Mucosa of gallbladder (tissue), 1 donor: ENCODE results near the gene FLT1. TPM values are rescaled to one million over a fixed set of nuclear protein-coding genes. Genes with fewer than 3 reads are reported as not detected.

Experiments
- DNase-seq: peaks from one replicate; pipeline ENCODE4 v3.0.0-alpha.2; 2020; ENCODE audit warnings: low spot score
- total RNA-seq: library from RNA; stranded (reverse); gene quantifications from one replicate; pipeline ENCODE4 v1.2.1, GENCODE V29; 2021
- donor health status: DM: no; HTN: no; CAD: no.

FLT1 gene
- total RNA-seq, 1 donor from 2014 or later = 23.6 TPM

DNA sequence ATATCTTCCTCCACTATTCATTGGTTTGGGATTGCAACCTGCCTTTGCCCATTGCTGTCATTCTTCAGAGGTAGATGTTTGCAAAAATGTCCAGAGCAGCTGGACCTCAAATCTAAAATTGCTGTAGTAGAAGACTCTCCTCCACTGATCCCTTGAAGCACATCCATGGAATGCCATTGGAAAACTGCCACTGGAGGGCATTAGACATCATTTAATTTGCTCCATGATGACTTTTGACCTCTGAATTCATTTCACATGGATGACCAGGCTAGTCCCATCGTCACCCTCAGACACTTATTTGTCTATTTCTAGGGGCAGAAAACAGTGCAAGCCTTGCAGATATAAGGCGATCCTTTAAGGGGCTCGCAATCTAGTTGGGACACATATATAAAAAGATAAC, 33.9 kb upstream of the FLT1 start:
- no peak for DNase-seq

DNA sequence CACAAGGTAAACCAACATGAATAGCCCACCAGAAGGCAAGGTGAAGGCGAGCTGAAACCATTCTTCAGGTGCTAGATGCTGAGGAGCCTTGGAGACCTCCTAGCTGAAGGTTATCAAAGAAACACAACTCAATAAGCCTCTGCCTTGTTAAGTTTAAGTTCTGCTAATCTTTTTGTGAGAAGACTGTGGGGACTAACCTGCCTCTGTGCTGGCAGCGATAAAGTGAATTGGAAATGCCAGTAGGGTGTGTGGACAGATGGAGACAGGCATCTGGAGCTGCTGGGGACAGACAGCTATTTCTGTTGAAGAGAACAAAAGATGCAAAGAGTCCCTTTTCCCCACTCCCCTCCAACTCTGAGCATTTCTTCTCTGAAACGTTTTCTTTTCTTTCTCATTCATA, 33.5 kb upstream of the FLT1 start:
- no peak for DNase-seq

DNA sequence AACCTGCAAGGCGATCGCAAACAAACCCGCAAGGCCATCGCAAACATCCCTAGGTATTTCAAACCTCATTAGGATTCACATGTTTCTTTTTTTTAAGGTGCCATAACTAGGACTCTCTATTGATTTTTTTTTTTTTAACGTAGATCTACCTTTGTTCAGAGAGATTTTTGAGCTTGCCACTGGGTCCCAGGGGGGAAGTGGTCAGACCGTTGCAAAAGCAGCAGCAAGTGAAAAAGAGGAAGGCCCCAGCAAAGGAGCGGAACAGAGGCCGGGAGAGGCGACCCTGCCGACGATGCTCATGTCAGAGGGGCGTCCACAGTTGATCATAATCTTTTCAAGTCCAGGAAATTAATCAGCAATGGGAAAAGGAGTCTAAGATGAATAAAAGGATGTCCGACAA, 32.7 kb upstream of the FLT1 start:
- DNase-seq = peak; percentile 18

DNA sequence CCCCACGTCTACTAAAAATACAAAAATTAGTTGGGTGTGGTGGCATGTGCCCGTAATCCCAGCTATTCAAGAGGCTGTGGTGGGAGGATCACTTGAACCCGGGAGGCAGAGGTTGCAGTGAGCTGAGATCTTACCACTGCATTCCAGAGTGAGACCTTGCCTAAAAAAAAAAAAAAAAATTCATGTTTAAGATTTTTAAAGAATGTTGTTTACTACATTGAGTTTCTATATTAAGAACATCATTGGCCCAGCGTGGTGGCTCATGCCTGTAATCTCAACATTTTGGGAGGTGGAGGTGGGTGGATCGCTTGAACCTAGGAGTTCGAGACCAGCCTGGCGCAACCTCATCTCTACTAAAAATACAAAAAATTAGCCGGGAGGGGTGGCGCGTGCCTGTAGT, 31.9 kb upstream of the FLT1 start:
- no peak for DNase-seq

DNA sequence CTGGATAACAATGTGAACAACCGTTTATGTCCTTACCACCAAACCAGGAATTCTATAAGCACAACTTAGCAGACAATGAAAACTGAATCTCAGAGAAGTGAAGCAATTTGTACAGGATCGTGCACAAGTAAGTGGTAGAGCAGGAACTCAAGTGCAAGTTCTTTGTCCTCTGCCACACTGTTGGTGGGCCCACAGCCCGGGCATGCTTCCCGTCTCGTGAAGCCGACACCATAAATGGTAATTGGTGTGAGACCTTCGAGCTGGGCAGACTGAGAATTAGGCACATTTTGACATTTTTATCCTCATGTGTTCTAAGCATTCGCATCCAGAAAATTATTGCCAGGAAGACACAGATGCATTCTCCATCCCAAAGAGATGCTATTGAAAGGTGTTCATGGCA, 27.9 kb upstream of the FLT1 start:
- no peak for DNase-seq

- no peak for DNase-seq
Measured at GRCh38 chr13:28513745-28514144, 18.8 kb upstream of the FLT1 start.

DNA sequence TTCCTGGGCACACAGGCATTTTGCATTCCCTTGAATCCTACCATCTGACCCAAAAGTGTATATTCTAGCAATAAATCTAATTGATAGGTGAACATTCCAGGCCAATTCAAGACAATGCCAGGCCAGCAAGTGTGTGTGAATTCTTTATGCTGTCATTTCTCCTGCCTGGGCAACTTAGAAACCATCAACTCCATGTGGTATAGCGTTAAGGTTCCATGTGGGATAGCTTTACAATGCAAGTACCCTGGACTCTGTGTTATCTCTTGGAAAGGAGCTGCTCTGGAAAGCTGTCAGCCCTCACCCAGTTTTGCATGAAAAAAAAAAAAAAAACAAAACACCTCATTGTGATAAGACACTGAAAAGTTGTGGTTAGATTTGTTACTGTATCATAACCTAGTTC, 15.6 kb upstream of the FLT1 start:
- DNase-seq = no peak

DNA sequence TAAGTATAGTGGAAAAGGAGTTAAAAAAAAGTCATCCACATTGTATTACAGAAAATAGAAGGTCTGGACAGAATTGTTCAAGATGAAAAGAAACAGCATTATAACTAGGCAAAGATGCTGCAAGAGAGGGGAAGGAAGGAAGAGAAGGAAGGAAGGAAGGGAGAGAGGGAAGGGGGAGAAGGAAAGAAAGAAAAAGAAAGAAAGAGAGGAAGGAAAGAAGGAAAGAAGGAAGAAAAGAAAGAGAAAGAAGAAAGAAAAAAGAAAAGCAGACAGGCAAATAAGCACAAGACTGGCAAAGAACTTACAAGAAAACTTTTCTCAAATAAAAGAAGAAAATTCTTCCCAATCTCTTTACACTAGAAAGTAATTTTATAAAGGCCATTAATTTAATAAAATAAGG, 15.1 kb upstream of the FLT1 start:
- DNase-seq = no peak

DNA sequence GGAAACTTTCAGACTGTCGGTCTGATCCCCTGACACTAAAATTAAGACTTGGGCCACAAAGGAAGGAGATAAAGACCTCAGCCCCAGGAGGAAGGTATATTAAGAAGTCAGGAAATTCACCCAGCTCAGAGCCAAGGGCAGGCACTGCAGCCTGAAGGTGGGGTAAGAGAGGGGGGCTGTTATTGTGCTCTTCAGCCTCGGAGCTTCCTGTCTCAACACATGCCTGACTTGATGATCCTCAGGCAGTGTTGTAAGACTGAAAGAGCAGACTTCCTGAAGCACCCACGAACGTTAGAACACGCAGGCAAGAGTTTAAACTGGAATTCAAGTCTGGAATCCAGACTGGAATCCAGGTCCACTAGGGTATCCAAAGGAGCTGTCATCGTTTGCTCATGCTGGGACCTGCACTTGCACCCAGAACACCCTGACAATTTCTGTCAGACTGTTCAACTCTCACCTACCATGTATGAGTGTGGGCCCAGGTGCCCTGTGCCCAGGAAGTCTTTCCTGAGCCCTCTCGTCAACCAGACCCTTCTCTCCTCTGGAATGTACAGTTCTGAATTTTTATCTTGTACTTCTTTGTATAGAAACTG, 10.7 kb upstream of the FLT1 start:
- no peak for DNase-seq

GRCh38 chr13:28503182-28503967, 8.4 kb upstream of the FLT1 start:
- DNase-seq = no peak

DNA sequence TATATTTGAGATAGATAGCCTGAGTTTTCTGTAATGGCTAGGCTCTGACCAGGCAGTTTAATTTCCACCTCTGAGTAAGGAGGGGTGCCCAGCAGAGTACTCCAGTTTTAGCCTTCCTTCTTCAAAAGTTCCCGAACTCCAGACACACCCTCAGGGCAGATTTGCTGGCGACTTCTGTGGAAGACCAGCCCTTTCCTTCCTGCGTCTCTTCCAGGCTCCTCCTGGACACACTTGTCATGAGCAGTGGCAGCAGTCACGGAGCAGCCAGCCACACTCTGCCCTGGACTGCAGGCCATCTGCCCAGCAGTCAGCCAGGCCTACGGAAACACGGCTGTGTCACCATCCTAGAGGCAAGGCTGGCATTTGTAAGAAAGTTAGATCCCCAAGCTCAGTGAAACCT, 6.6 kb upstream of the FLT1 start:
- DNase-seq = no peak

DNA sequence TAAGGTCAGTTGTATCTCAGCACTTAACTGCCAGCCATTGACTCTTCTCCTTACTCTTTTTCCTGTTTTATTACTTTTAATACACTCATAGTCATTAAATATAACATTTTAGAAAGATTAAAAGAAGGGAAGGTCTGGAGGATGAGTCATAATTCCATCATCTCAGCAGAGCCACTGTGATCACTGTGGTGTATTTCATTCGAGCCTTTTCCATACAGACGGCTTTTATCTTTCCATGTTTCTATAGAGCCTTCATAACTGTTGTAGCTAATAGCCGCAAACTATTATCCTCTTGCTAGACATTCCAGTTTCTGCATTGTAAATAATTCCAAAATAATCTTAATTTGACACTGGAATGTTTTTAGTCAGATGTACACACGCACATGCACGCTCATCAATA, 4.7 kb upstream of the FLT1 start:
- no peak for DNase-seq

- no peak for DNase-seq
Measured at GRCh38 chr13:28498481-28499115, 3.7 kb upstream of the FLT1 start.

- no peak for DNase-seq
Measured at GRCh38 chr13:28497143-28497876, 2.4 kb upstream of the FLT1 start.

DNA sequence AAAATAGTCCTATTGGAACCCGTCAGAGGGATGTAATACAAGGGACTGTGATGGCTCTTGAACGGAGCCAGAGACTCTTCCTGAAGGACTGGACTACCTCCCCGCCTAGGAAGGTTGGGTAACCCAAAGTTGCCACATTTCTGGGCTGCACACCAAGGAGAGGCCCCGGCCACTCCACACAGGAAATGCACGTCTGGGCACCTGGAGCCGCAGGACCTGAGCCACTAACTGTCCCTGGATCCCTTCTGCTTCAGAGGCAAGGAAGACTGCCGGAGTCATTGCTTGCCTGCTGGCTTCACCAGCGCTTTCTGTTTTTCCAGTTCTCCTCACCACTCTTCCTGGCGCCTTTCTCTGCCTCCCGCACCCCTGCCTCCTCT, 1.2 kb upstream of the FLT1 start:
- DNase-seq = no peak

GRCh38 chr13:28495538-28496187, 735 bp upstream of the FLT1 start:
- no peak for DNase-seq

DNA sequence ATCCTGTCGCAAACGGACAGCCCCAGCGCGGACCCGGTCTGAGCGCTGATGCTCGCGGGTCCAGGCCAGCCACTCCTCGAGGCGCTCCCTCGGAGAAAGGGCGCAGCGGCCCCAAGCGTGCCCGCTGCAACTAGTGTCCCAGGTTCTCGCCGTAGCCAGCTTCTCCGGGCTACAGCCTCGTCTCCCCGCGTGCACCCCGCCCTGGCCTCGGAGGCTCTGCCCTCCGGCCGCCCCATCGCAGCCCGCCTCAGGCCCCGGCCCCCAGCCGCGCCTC, 487 bp downstream of the FLT1 start:
- no peak for DNase-seq

- DNase-seq = no peak
Measured at GRCh38 chr13:28493740-28494503, 1.0 kb downstream of the FLT1 start.

- no peak for DNase-seq
Measured at GRCh38 chr13:28492569-28493367, 2.2 kb downstream of the FLT1 start.

GRCh38 chr13:28490061-28490460, 4.9 kb downstream of the FLT1 start:
- no peak for DNase-seq

DNA sequence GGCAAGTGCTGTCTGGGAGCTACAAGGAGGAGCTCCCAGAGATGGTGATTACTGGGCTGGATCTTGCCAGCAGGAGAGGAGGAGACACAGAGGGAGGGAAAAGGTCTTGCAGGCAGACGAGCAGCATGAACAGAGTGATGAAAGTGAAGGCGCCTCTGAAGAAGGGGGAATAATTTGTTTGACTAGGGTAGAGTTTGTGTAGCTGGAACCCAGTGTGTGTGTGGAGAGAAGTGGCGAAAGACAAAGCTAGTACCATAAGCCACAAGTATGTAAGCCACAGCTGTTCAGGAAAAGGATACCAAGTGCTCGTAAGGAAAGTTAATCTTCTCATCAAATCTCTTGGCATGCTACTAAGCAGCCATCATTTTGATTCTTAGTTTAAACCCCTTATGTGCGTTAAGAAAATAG, 5.4 kb downstream of the FLT1 start:
- DNase-seq = no peak
